Stomach (tissue), 9 donors: ENCODE results near the gene ELP4. TPM values are rescaled to one million over a fixed set of nuclear protein-coding genes. Genes with fewer than 3 reads are reported as not detected.
A peak's percentile ranks its signal among the peaks of the same experiment; 100 is the strongest.

Experiments used
- DNase-seq, 2 donors: peaks; one replicate each; pipeline versions ENCODE4 v3.0.0 to v3.0.0-alpha.2; 2013 to 2019
- H3K27ac ChIP-seq, 5 donors: fragments of 200-600 bp in 4 of 5; sonication (generic) in 4 of 5; one replicate each; pipeline ENCODE4 v1.5.1; 2013 to 2019; ENCODE audit warnings: mild to moderate bottlenecking in 1 of 5, moderate library complexity in 1 of 5
- H3K27me3 ChIP-seq, 3 donors: fragments of 200-600 bp; sonication (generic); one replicate each; pipeline ENCODE4 v1.5.1; 2017 to 2019; ENCODE audit warnings: mixed run types in 1 of 3
- H3K36me3 ChIP-seq, 4 donors: fragments of 200-600 bp; sonication (generic); 1 replicate in 3 of 4; 2 replicates in 1 of 4; pipeline ENCODE4 v1.5.1; 2016 to 2019
- H3K4me1 ChIP-seq, 4 donors: fragments of 200-600 bp; sonication (generic); one replicate each; pipeline ENCODE4 v1.5.1; 2016 to 2019
- H3K4me3 ChIP-seq, 4 donors: fragments of 200-600 bp; sonication (generic) in 3 of 4; one replicate each; pipeline ENCODE4 v1.5.1; 2016 to 2019; ENCODE audit warnings: mild to moderate bottlenecking in 1 of 4
- H3K9me3 ChIP-seq, 4 donors: fragments of 200-600 bp; sonication (generic); one replicate each; pipeline ENCODE4 v1.5.1; 2016 to 2019
- EP300 ChIP-seq: sonication (generic); formaldehyde crosslinking; IDR thresholded peaks from one replicate; pipeline ENCODE4 v1.6.1; 2017; ENCODE audit warnings: antibody characterized with exemption
- POLR2A ChIP-seq, 4 donors: fragments of 450-650 bp; IDR thresholded peaks; one replicate each; pipeline ENCODE4 v1.6.1; 2016; ENCODE audit warnings: antibody characterized with exemption in 4 of 4, control low read depth in 2 of 4, mild to moderate bottlenecking in 1 of 4, moderate library complexity in 1 of 4
- POLR2AphosphoS5 ChIP-seq, 3 donors: sonication (generic); formaldehyde crosslinking; IDR thresholded peaks; one replicate each; pipeline ENCODE4 v1.6.1; 2016; ENCODE audit warnings: antibody characterized with exemption in 3 of 3
- WGBS, 5 donors: extraction: QIAGEN DNeasy Blood & Tissue Kit in 3 of 5; methylation state at CpG; one replicate each; pipeline versions ENCODE4 v1.1.5 to v1.1.7; 2013 to 2018; 5-methylcytosine and 5-hydroxymethylcytosine counted together
- intact Hi-C: fragments of 100-400 bp; cut with DNase I; formaldehyde crosslinking; loops from one replicate; pipeline ENCODE4 v1.15.1; 2023; ENCODE audit warnings: low total_unique reads
- polyA plus RNA-seq, 3 donors: library from polyadenylated mRNA; stranded (reverse); fragments of 200-250 nt; gene quantifications; one replicate each; pipeline ENCODE4 v1.2.3, GENCODE V29; 2013
- total RNA-seq, 5 donors: library from RNA; depleted of rRNA; stranded (reverse); fragments of >200 nt; gene quantifications; one replicate each; pipeline versions ENCODE4 v1.1.0 to v1.2.3, GENCODE V29; 2014 to 2016
- TF ChIP-seq, protein P1 (sequence below), 7 experiments: fragments of 450-650 bp in 4 of 7; fragments of 200-600 bp in 3 of 7; sonication (generic) in 3 of 7; IDR thresholded peaks; one replicate each; pipeline ENCODE4 v1.5.1; 2016 to 2019; ENCODE audit warnings: antibody characterized with exemption in 7 of 7, control low read depth in 2 of 7, mild to moderate bottlenecking in 1 of 7
- donor health status: healthy with polysubstance abuse.
- donor health status: Bipolar disorder and iron deficiency.
- donor health status: healthy.

The ELP4 gene
- total and polyA plus RNA-seq, 8 donors, result 8.3 to 70.0 (median 20.9) TPM

DNA sequence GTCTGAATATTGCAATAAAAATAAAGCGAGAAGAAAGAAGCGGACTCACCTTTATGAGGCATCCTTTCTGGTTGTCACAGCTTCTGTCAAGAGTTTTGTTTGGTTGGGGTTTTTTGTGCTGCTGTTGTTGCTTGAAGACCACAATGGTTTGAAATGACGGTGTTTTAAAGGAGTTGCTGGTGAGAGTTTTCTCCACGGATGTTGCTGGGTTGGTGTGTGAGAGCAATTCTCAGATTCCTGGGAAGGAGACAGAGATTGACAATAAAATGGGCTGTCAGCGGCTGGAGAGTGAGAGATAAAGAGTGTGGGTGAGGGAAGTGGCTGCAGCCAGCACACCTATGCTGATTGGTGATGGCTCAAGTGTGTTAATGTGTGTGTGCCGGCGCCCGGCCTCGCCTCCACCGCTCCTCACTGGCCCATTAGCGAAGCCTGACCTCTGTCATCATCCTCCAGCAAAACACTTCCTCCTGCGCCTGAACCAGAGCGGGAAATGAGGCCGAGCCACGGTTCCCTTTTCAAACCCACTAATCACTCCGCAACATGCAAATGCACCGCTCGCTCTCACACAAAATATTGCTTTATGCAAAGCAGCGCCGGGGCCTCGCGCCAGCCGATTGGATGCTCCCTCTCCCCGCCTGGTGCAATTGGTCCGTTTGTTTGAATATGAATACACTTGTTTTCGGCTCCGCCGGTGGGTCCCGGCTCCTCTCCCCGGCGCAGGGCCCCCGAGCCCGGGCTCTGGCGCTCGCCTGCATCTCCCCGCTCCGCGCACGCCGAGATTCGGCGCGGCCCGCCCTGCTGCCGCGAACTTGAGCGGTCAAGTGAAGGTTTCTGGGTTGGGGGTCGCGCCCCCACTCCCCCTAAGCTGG, 301.4 kb downstream of the ELP4 start, which contains the start of gene PAX6:
TSS of gene PAX6 (minus strand) at position 544 of the 869 bp plus-strand sequence. CDS start 4,911 bp downstream, outside the sequence.
- Histone ChIP-seq H3K27me3 (peaks cover 65 to 100% (median 100%) of the 10 kb centered on the region in 3 donors), H3K27ac (no peak within 1 kb of the TSS), H3K36me3 (no peaks in the 10 kb centered on the region), H3K4me3 (peak within 1 kb of the TSS; percentile 35 to 72 (median 44)), H3K9me3 (no peaks in the 10 kb centered on the region), H3K4me1 (peaks cover 62 to 79% (median 70%) of the 10 kb centered on the region in 4 donors)
- DNase-seq, result peak in 1 of 2 donors; percentile 81
- no peak for TF ChIP-seq POLR2AphosphoS5 (IDR thresholded peaks at IDR 0.05)
- intact Hi-C loops, result no loop called here
- WGBS, 5 donors, result 5 to 9% (median 6%) methylated on average over 44 to 49 of the region's 49 CpGs

DNA sequence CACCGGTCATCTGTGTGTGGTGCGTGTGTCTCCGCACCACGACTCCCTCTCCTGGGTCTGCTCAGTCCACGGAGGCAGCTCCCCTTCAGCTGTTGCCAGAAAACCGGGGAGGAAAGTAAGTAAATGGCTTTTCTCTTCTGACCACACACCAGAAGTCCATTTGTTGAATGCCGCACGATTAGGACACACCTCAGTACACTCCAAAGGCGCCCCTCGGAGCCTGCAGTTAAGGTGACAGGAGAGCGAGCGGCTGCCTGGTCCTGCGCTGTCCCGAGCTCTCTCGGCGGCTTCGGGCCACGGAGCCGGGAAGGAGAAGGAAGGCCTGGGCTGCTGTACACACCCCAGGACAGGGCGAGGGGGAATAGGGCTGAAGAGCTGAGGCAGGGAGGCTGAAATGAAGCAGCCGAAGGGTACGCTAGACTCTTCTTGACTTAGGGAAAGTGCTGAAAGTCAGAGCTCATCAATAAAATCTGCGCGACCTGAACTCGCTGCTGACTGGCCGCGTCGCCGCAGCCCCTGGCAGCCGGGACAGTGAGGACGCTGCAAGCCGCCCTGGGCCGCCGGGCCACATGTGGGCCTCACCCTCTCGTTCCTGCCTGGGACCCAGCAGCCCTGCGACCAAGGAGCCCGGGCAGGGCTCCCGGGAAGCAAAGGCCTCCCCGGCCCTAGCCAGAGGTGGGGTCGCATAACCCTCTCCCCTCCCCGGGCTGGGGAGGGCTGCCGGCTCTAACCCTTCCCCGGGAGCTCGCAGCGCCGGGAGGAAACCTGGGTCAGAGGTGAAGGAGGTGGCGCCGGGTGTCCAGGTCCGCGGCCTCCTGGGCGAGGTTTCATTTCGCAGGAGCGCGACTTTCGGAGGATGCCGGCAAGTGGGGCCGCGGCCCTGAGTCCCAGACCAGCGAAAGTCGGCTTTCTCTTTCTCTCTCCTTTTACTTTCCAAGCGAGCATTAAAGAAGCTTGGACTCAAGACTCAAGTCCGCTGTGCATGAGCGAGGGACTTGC, 303.1 kb downstream of the ELP4 start:
- peaks cover 77 to 91% (median 85%) of the 10 kb centered on the region in 4 donors for H3K4me1 ChIP-seq
- peaks cover 0 to 6% (median 0%) of the 10 kb centered on the region in 4 donors for H3K9me3 ChIP-seq
- H3K27me3 ChIP-seq, result peaks cover 69 to 100% (median 100%) of the 10 kb centered on the region in 3 donors
- H3K27ac ChIP-seq, result no peak overlapping the region
- 2 to 6% (median 3%) methylated on average over 36 to 63 of the region's 63 CpGs for WGBS, 5 donors
- intact Hi-C loops, result no loop called here
- TF ChIP-seq, protein P1, sequence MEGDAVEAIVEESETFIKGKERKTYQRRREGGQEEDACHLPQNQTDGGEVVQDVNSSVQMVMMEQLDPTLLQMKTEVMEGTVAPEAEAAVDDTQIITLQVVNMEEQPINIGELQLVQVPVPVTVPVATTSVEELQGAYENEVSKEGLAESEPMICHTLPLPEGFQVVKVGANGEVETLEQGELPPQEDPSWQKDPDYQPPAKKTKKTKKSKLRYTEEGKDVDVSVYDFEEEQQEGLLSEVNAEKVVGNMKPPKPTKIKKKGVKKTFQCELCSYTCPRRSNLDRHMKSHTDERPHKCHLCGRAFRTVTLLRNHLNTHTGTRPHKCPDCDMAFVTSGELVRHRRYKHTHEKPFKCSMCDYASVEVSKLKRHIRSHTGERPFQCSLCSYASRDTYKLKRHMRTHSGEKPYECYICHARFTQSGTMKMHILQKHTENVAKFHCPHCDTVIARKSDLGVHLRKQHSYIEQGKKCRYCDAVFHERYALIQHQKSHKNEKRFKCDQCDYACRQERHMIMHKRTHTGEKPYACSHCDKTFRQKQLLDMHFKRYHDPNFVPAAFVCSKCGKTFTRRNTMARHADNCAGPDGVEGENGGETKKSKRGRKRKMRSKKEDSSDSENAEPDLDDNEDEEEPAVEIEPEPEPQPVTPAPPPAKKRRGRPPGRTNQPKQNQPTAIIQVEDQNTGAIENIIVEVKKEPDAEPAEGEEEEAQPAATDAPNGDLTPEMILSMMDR (IDR thresholded peaks at IDR 0.05), result no peak
- no peak for TF ChIP-seq EP300
- TF ChIP-seq POLR2AphosphoS5 (IDR thresholded peaks at IDR 0.05), result no peak
- TF ChIP-seq POLR2A (IDR thresholded peaks at IDR 0.05), result no peak
- H3K36me3 ChIP-seq, result no peaks in the 10 kb centered on the region
- peak in 1 of 2 donors; percentile 44 for DNase-seq
- H3K4me3 ChIP-seq, result peak overlapping the region; percentile 41 to 72 (median 50)

DNA sequence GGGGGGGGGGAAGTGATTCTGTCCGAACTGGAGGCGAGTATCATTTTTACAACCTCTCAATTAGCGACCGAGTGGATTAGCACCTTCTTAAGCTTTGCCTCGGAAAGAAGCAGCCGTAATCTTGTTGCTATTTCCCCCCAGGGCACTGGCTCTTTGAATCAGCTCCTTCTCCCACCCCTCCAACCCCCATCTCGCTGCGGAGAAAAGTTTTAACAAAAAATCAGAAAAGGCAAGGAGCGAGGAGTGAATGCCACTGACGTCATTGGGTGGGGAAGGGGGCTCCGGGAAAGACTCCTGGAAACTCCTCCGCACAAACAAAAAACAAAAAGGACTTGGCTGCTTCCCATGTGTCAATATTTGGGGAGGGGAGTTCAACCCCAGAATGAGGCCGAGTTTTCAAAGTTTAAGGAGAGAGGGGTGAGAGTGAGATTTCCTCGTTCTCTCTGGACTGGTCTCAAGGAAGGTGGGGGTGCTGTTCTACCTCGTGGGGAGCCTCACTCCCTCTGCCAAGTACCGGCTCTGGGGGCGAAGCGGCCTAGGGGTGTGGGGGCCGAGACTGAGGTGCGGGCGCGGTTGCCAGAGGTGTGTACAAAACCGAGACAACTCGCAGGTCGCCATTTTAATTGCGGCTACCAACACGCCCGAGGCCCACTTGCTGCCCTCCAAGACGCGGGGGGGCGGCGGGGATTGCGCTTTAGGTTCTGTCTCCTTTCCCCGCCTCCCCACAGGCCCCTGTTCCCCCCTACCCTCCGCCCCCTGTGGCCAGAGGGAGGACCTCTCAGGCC, 304.0 kb downstream of the ELP4 start:
- intact Hi-C loops, result no loop called here
- H3K4me3 ChIP-seq, result peak overlapping the region; percentile 41 to 72 (median 50)
- no peaks in the 10 kb centered on the region for H3K36me3 ChIP-seq
- peaks cover 83 to 100% (median 94%) of the 10 kb centered on the region in 4 donors for H3K4me1 ChIP-seq
- TF ChIP-seq POLR2AphosphoS5 (IDR thresholded peaks at IDR 0.05) (no peak), EP300 (no peak), POLR2A (IDR thresholded peaks at IDR 0.05) (no peak)
- TF ChIP-seq, protein P1 (IDR thresholded peaks at IDR 0.05), result no peak
- peaks cover 0 to 13% (median 0%) of the 10 kb centered on the region in 4 donors for H3K9me3 ChIP-seq
- no peak overlapping the region for H3K27ac ChIP-seq
- DNase-seq, result peak in 1 of 2 donors; percentile 18
- peaks cover 67 to 100% (median 100%) of the 10 kb centered on the region in 3 donors for H3K27me3 ChIP-seq
- WGBS, 5 donors, result 2 to 8% (median 5%) methylated on average over 23 to 35 of the region's 35 CpGs

DNA sequence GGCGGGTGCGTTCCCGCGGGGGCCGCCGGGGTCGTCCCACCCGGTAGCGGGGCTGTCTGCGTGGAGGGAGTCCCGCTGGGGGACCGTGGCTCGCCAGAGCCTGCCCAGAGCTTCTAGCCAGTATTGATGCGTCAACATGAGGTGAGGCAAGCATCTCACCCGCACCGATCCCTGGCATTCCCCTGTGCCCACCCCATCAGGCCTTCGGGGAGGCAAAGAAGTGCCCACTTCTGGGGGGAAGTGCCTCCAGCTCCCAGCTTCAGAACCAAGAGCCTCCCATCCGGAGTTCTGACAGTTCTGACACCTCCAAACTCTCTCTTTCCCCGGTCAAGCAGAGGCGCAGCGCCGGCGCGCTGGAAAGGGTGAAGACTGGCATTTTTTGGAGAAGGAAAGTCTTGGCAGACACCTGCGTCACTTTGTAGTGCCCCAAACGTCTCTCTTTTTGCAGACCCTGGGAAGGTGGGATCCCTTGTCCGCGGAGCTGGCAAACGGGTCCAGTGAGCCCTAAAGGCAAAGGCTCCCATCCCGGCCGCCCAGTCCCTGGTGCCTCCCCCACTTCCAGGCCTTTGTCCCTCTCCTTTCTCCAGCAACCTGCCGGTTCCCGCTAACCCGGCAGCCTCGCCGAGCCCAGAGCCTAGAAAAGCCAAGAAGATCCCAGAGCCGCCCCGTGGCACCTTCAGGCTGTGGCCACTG, 304.8 kb downstream of the ELP4 start:
- DNase-seq, result peak in 1 of 2 donors; percentile 17

More for the DNA sequence above, 304.8 kb downstream of the ELP4 start:
- Histone ChIP-seq H3K9me3 (peaks cover 0 to 13% (median 0%) of the 10 kb centered on the region in 4 donors), H3K4me3 (peak overlapping the region in 3 of 4 donors; percentile 41 to 72 (median 56)), H3K4me1 (peaks cover 83 to 99% (median 93%) of the 10 kb centered on the region in 4 donors), H3K36me3 (no peaks in the 10 kb centered on the region), H3K27me3 (peaks cover 68 to 100% (median 100%) of the 10 kb centered on the region in 3 donors), H3K27ac (no peak overlapping the region)
- WGBS, 5 donors, result 3 to 7% (median 4%) methylated on average over 25 to 38 of the region's 38 CpGs
- intact Hi-C loops, result no loop called here
- no peak for TF ChIP-seq EP300
- no peak for TF ChIP-seq POLR2AphosphoS5 (IDR thresholded peaks at IDR 0.05)
- TF ChIP-seq POLR2A (IDR thresholded peaks at IDR 0.05), result no peak
- TF ChIP-seq, protein P1 (IDR thresholded peaks at IDR 0.05), result no peak
